Endothelial cell of umbilical vein (primary cell): ENCODE results near the gene CMTM3. TPM values are rescaled to one million over a fixed set of nuclear protein-coding genes. Genes with fewer than 3 reads are reported as not detected.

ENCODE experiments used
- BruUV-seq: library from RNA; stranded (reverse); fragments of 400-500 nt; replicated peaks from 2 replicates; lab custom pipeline; 2021; lab: Mats Ljungman, UMichigan
- CTCF ChIA-PET: fragments of 300-600, 350-600 bp; sonication (Branson Sonifier 250); formaldehyde crosslinking; loops from one replicate; lab custom pipeline; 2021; ENCODE audit warnings: antibody characterized with exemption, inconsistent platforms; lab: Charles Lee
- POLR2A ChIA-PET: fragments of 300-600, 350-600 bp; sonication (Branson Sonifier 250); formaldehyde crosslinking; loops from one replicate; lab custom pipeline; 2021; ENCODE audit warnings: antibody characterized with exemption, inconsistent platforms; lab: Charles Lee
- DNase-seq: peaks from one replicate; pipeline ENCODE4 v3.0.0-alpha.2; 2011; ENCODE audit warnings: low read depth, low spot score
- FAIRE-seq: peaks from 2 replicates; lab custom pipeline; 2011; peaks lifted over from hg19 to GRCh38; lab: Jason Lieb, UNC
- H2AFZ ChIP-seq: 2 replicates; pipeline ENCODE4 v1.6.0; 2012; ENCODE audit warnings: low read depth, low read length, control low read depth, inconsistent platforms
- H3K27ac ChIP-seq: 2 replicates; pipeline ENCODE4 v1.5.1; 2011; ENCODE audit warnings: low read depth, mild to moderate bottlenecking, control low read depth, low read length, moderate library complexity; ENCODE audit not compliant: insufficient read depth
- H3K27me3 ChIP-seq, 2 experiments: 2 replicates each; pipeline versions ENCODE4 v1.6.0 to v1.6.1; 2011; ENCODE audit warnings: low read length in 2 of 2, mixed read lengths in 1 of 2; ENCODE audit not compliant: control insufficient read depth in 2 of 2, insufficient read depth in 2 of 2
- H3K36me3 ChIP-seq, 2 experiments: 2 replicates in 1 of 2; 3 replicates in 1 of 2; pipeline ENCODE4 v1.5.1; 2011; ENCODE audit warnings: low read length in 2 of 2, mild to moderate bottlenecking in 1 of 2, moderate library complexity in 1 of 2; ENCODE audit not compliant: control insufficient read depth in 2 of 2, insufficient read depth in 2 of 2; ENCODE audit errors: extremely low read depth in 1 of 2
- H3K4me1 ChIP-seq: 3 replicates; pipeline ENCODE4 v1.5.1; 2011; ENCODE audit warnings: mild to moderate bottlenecking, low read length; ENCODE audit not compliant: control insufficient read depth, insufficient read depth; ENCODE audit errors: extremely low read depth
- H3K4me2 ChIP-seq: 2 replicates; pipeline ENCODE4 v1.6.1; 2011; ENCODE audit warnings: low read length, control low read depth, mixed read lengths; ENCODE audit not compliant: insufficient read depth
- H3K4me3 ChIP-seq, 3 experiments: fragments of 200-600 bp in 1 of 3; sonication (generic), shearing (Covaris generic) in 1 of 3; replicated peaks in 1 of 3; 2 replicates each; pipeline ENCODE4 v1.5.1; 2011 to 2016; ENCODE audit warnings: control low read depth in 3 of 3, low read length in 3 of 3, mild to moderate bottlenecking in 2 of 3, inconsistent platforms in 1 of 3, low read depth in 1 of 3, moderate library complexity in 1 of 3; ENCODE audit not compliant: insufficient read depth in 1 of 3
- H3K79me2 ChIP-seq: 2 replicates; pipeline ENCODE4 v1.6.0; 2012; ENCODE audit warnings: low read length, inconsistent platforms; ENCODE audit not compliant: control insufficient read depth, insufficient read depth
- H3K9ac ChIP-seq: replicated peaks from 2 replicates; pipeline ENCODE3; 2011; ENCODE audit warnings: low read length, control low read depth; ENCODE audit not compliant: insufficient read depth; ENCODE audit errors: extremely low read depth
- H3K9me1 ChIP-seq: replicated peaks from 3 replicates; pipeline ENCODE4 v1.6.0; 2011; ENCODE audit warnings: mild to moderate bottlenecking, low read length; ENCODE audit not compliant: control insufficient read depth, insufficient read depth; ENCODE audit errors: extremely low read depth
- H3K9me3 ChIP-seq: replicated peaks from 2 replicates; pipeline ENCODE4 v1.5.1; 2012; ENCODE audit warnings: low read length, inconsistent platforms; ENCODE audit not compliant: control insufficient read depth, insufficient read depth
- H4K20me1 ChIP-seq: replicated peaks from 2 replicates; pipeline ENCODE3; 2011; ENCODE audit warnings: mild to moderate bottlenecking, low read length; ENCODE audit not compliant: control insufficient read depth, insufficient read depth; ENCODE audit errors: extremely low read depth
- EZH2 ChIP-seq: IDR thresholded peaks from 2 replicates; pipeline ENCODE4 v1.6.1; 2012; ENCODE audit warnings: borderline replicate concordance, low read depth, mild to moderate bottlenecking, moderate library complexity, low read length, inconsistent platforms; ENCODE audit not compliant: severe bottlenecking
- FOS ChIP-seq: IDR thresholded peaks from 2 replicates; pipeline ENCODE4 v1.6.1; 2011; ENCODE audit warnings: mild to moderate bottlenecking, low read length, moderate library complexity, borderline replicate concordance; ENCODE audit not compliant: insufficient read depth
- GATA2 ChIP-seq: IDR thresholded peaks from 2 replicates; pipeline ENCODE4 v1.7.0; 2011; ENCODE audit warnings: low read depth, mild to moderate bottlenecking, moderate library complexity, mixed read lengths, low read length; ENCODE audit not compliant: insufficient read length, insufficient read depth
- JUN ChIP-seq: IDR thresholded peaks from 2 replicates; pipeline ENCODE4 v1.6.1; 2011; ENCODE audit warnings: borderline replicate concordance, low read depth; ENCODE audit not compliant: insufficient read length, insufficient read depth
- MYC ChIP-seq: IDR thresholded peaks from one replicate; pipeline ENCODE4 v1.6.1; 2011; ENCODE audit warnings: mild to moderate bottlenecking, low read depth, low read length
- POLR2A ChIP-seq: IDR thresholded peaks from 2 replicates; pipeline ENCODE4 v1.6.1; 2012; ENCODE audit warnings: low read depth, mild to moderate bottlenecking, control low read depth, low read length
- POLR2AphosphoS5 ChIP-seq: IDR thresholded peaks from 2 replicates; pipeline ENCODE4 v1.6.1; 2012; ENCODE audit warnings: low read depth, mild to moderate bottlenecking, control low read depth, low read length, moderate library complexity; ENCODE audit not compliant: insufficient read depth
- dilution Hi-C: fragments of 300-500 bp; cut with MboI; formaldehyde crosslinking; loops from one replicate; pipeline ENCODE4 v1.15.0; 2019; ENCODE audit warnings: low sequenced_read_pairs; ENCODE audit not compliant: extremely low pct_ligation_motif_present
- intact Hi-C: fragments of 100-400 bp; cut with micrococcal nuclease; formaldehyde crosslinking; loops from one replicate; pipeline ENCODE4 v1.10.0; 2022
- polyA plus RNA-seq, 4 experiments: library from polyadenylated mRNA; depleted of rRNA in 3 of 4; stranded (reverse) in 3 of 4; unstranded in 1 of 4; fragments of >200 nt; gene quantifications; 2 replicates each; pipeline versions ENCODE4 v1.2.1 to v1.2.3, GENCODE V29; 2011 to 2012; ENCODE audit warnings: missing spikeins in 1 of 4
- total RNA-seq: library from RNA; stranded (reverse); gene quantifications from 2 replicates; pipeline ENCODE4 v1.2.3, GENCODE V29; 2021
- TF ChIP-seq, protein P1 (sequence below): IDR thresholded peaks from 2 replicates; pipeline ENCODE4 v1.6.1; 2011; ENCODE audit not compliant: insufficient read depth, insufficient read length
- TF ChIP-seq, protein P2 (sequence below), 2 donors: IDR thresholded peaks; 1 replicate in 1 of 2; 2 replicates in 1 of 2; pipeline ENCODE4 v1.5.1; 2011; ENCODE audit warnings: low read length in 2 of 2, mild to moderate bottlenecking in 2 of 2, moderate library complexity in 2 of 2, control low read depth in 1 of 2, inconsistent platforms in 1 of 2, low read depth in 1 of 2; ENCODE audit not compliant: insufficient read depth in 1 of 2; ENCODE audit errors: extremely low read depth in 1 of 2

The CMTM3 gene
- total and polyA plus RNA-seq, 2 donors (not counting 3 experiments of a cell fraction or from before 2014, with no cell fraction given) = 83.6 to 86.2 TPM

DNA sequence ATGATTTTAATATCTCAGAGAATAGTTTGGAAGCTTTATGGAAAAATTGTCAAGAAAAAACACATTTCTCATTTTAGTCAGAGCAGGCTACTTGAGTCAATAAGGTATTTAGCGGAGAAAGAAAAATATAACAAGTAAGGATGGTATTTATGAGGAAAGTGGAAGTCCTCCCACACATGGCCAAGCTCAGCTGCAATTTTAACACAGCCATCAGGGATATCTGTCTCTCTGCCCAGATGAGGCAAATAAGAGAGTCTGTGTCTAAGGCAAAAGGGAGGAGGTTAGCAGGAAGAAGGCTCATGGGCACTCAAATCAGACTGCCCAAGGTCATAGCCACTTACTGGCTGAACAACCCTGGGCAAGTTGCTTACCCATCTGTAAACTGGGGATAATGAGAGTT is 30.4 kb upstream of the CMTM3 start:
- H2AFZ ChIP-seq = no peak overlapping the region
- CTCF ChIA-PET = interaction anchor here (1.0 to 1.8 kb wide), 4 partner anchors 10 to 58 kb away, joined by 3 to 9 read pairs (median 4); no protein-coding TSS in a partner anchor
- H3K9me1 ChIP-seq = no peaks in the 10 kb centered on the region
- intact Hi-C loops = no loop called here
- H3K36me3 ChIP-seq = no peaks in the 10 kb centered on the region
- H3K4me2 ChIP-seq = no peak overlapping the region
- H3K79me2 ChIP-seq = no peaks in the 10 kb centered on the region
- H3K4me3 ChIP-seq = no peak overlapping the region
- peaks cover 4 to 10% of the 10 kb centered on the region in 2 experiments for H3K27me3 ChIP-seq
- no peaks in the 10 kb centered on the region for H4K20me1 ChIP-seq
- no peak overlapping the region for H3K27ac ChIP-seq
- no peak for FAIRE-seq
- POLR2A ChIA-PET = no interaction called here
- no peak overlapping the region for H3K9ac ChIP-seq
- TF ChIP-seq JUN = no peak
- no peak for TF ChIP-seq POLR2AphosphoS5
- TF ChIP-seq, protein P1, sequence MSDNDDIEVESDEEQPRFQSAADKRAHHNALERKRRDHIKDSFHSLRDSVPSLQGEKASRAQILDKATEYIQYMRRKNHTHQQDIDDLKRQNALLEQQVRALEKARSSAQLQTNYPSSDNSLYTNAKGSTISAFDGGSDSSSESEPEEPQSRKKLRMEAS = no peak
- TF ChIP-seq, protein P2, sequence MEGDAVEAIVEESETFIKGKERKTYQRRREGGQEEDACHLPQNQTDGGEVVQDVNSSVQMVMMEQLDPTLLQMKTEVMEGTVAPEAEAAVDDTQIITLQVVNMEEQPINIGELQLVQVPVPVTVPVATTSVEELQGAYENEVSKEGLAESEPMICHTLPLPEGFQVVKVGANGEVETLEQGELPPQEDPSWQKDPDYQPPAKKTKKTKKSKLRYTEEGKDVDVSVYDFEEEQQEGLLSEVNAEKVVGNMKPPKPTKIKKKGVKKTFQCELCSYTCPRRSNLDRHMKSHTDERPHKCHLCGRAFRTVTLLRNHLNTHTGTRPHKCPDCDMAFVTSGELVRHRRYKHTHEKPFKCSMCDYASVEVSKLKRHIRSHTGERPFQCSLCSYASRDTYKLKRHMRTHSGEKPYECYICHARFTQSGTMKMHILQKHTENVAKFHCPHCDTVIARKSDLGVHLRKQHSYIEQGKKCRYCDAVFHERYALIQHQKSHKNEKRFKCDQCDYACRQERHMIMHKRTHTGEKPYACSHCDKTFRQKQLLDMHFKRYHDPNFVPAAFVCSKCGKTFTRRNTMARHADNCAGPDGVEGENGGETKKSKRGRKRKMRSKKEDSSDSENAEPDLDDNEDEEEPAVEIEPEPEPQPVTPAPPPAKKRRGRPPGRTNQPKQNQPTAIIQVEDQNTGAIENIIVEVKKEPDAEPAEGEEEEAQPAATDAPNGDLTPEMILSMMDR (IDR thresholded peaks at IDR 0.05; ENCODE audit: extremely low read depth in 1 of 2, insufficient read depth in 1 of 2, low read depth in 1 of 2, low read length in 2 of 2) = no peak
- no peak for TF ChIP-seq POLR2A
- TF ChIP-seq FOS = no peak
- TF ChIP-seq GATA2 = no peak
- no peak for TF ChIP-seq EZH2
- TF ChIP-seq MYC = no peak
- DNase-seq = no peak
- dilution Hi-C loops = no loop called here
- no peaks in the 10 kb centered on the region for H3K9me3 ChIP-seq
- BruUV-seq = no TSS peak
- H3K4me1 ChIP-seq = peaks cover 24% of the 10 kb centered on the region
